K562 (cell line): Measurements from ENCODE around the gene NXT1. TPM values are rescaled to one million over a fixed set of nuclear protein-coding genes. Genes with fewer than 3 reads are reported as not detected.

ENCODE experiments used
- CXXC5 ChIP-seq: fragments of 250-450 bp; sonication (Bioruptor Pico); IDR thresholded peaks from 2 replicates; pipeline ENCODE4 v1.8.0; 2022; ENCODE audit warnings: inconsistent platforms, mild to moderate bottlenecking, moderate library complexity
- ESRRA ChIP-seq: fragments of 450-650 bp; IDR thresholded peaks from 2 replicates; pipeline ENCODE4 v1.6.1; 2014; ENCODE audit warnings: low read depth, mild to moderate bottlenecking, moderate library complexity, borderline replicate concordance
- ETV5 ChIP-seq: sonication (generic); formaldehyde crosslinking; IDR thresholded peaks from 2 replicates; pipeline ENCODE4 v1.4.0; 2020; ENCODE audit warnings: low read depth, mild to moderate bottlenecking, missing genetic modification reagents
- EWSR1 ChIP-seq: fragments of 450-650 bp; IDR thresholded peaks from 2 replicates; pipeline ENCODE4 v1.6.1; 2018; ENCODE audit warnings: borderline replicate concordance, mild to moderate bottlenecking, low read depth, moderate library complexity; ENCODE audit not compliant: partially characterized antibody
- GTF2A2 ChIP-seq: IDR thresholded peaks from 2 replicates; pipeline ENCODE4 v1.6.1; 2016; ENCODE audit warnings: mild to moderate bottlenecking, missing genetic modification characterization, missing compliant biosample characterization
- GTF2E2 ChIP-seq: fragments of 200-800 bp; sonication (Bioruptor generic); IDR thresholded peaks from 2 replicates; pipeline ENCODE4 v1.6.1; 2016; ENCODE audit warnings: missing genetic modification characterization, missing compliant biosample characterization
- NCOA1 ChIP-seq: fragments of 450-650 bp; IDR thresholded peaks from 2 replicates; pipeline ENCODE4 v1.6.1; 2016; ENCODE audit warnings: low read depth
- NR2F6 ChIP-seq: fragments of 450-650 bp; formaldehyde crosslinking; IDR thresholded peaks from 2 replicates; pipeline ENCODE4 v1.4.0; 2020; ENCODE audit warnings: mild to moderate bottlenecking
- PHF20 ChIP-seq: fragments of 450-650 bp; IDR thresholded peaks from 2 replicates; pipeline ENCODE4 v1.6.1; 2018; ENCODE audit not compliant: partially characterized antibody
- RAD51 ChIP-seq: fragments of 450-650 bp; IDR thresholded peaks from 2 replicates; pipeline ENCODE4 v1.7.1; 2016; ENCODE audit warnings: low read depth, mild to moderate bottlenecking, borderline replicate concordance
- TBP ChIP-seq: optimal IDR thresholded peaks from 2 replicates; pipeline ENCODE3; 2011; ENCODE audit warnings: low read depth, low read length, improper control_type of control experiment
- XRCC5 ChIP-seq: fragments of 200-400 bp; formaldehyde crosslinking; IDR thresholded peaks from 2 replicates; pipeline ENCODE4 v1.6.1; 2017; ENCODE audit warnings: low read depth, mild to moderate bottlenecking, low read length
- ZNF347 ChIP-seq: fragments of 450-650 bp; formaldehyde crosslinking; IDR thresholded peaks from 2 replicates; pipeline ENCODE4 v1.4.0; 2020; ENCODE audit warnings: low read depth, mild to moderate bottlenecking, moderate library complexity
- polyA plus RNA-seq, 8 experiments: library from polyadenylated mRNA; depleted of rRNA in 4 of 8; stranded (reverse) in 5 of 8; unstranded in 3 of 8; fragments of >200 nt; fragmentation: Nextera tagmentation in 2 of 8; fragmentation: Illumina TruSeq in 1 of 8; extraction: Ambion mirVana in 2 of 8; extraction: Trizol in 1 of 8; gene quantifications; 2 replicates each; pipeline versions ENCODE4 v1.2.1 to v1.2.3, GENCODE V29; 2011 to 2014; ENCODE audit warnings: inconsistent platforms in 1 of 8, missing spikeins in 1 of 8
- total RNA-seq, 7 experiments: library from RNA; depleted of rRNA in 6 of 7; stranded (reverse); fragments of >200 nt in 6 of 7; fragmentation: Illumina TruSeq in 2 of 7; extraction: Trizol in 2 of 7; gene quantifications; 2 replicates each; pipeline versions ENCODE4 v1.2.1 to v1.2.3, GENCODE V29; 2011 to 2021; ENCODE audit warnings: low replicate concordance in 1 of 7
- TF ChIP-seq, protein P1 (sequence below): fragments of 200-800 bp; sonication (Bioruptor generic); IDR thresholded peaks from 2 replicates; pipeline ENCODE4 v1.6.1; 2016; ENCODE audit warnings: missing genetic modification characterization, missing compliant biosample characterization
- TF ChIP-seq, protein P2 (sequence below): sonication (generic); formaldehyde crosslinking; IDR thresholded peaks from 2 replicates; pipeline ENCODE4 v1.8.1; 2023; ENCODE audit warnings: mild to moderate bottlenecking, missing genetic modification reagents
- TF ChIP-seq, protein P3 (sequence below): IDR thresholded peaks from 2 replicates; pipeline ENCODE4 v1.6.1; 2011; ENCODE audit warnings: borderline replicate concordance, low read depth, mild to moderate bottlenecking, moderate library complexity, low read length; ENCODE audit not compliant: insufficient read depth, poor library complexity, severe bottlenecking

Gene NXT1
- total and polyA plus RNA-seq, 9 of the 15 experiments (the other 6 are each of a cell fraction or from before 2014, with no cell fraction given): 7.7 to 50.9 (median 35.6) TPM

DNA sequence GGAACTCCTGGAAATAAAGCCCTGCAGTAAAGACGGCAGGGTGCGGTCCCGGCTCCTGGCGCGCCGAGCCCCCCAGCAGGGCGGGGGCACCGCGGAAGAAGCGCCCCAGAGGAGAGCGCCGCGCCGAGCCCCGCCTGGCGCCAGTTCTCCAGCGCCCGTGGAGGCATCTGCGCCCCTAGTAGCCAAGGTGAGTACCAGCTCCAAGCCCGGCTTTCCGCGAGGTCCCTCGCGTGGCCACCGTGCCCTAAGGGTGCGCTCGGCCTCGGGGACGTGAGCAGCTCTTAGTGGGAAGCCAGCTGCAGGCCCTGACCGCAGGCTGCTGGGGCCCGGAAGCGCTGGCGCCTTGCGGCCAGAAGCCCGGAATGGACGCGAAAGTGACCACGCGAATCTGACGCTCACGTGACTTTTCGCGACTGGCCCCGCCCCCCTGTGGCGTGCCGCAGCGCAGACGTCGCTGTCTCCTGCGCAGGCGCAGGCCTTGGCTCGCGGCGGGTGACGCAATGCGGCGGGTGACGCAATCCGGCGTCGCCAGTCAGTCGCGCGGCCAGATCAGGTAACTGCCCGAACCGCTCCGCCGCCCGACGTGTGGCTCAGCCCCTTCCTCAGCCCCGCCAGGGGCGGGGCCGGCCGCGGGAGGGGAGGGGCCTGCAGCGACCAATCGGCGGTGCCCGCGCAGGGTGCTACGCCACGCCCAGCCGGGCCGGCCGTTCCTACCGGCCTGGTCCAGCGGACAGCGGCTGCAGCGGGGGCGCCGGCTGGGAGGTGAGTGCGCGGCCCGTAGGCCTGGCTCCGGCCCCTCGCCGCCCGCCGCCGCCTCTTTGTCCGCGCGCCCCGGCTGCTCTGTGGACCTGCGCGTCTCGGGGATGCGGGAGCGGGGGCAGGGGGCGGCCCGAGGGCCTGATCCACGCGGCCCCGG is 11.1 kb downstream of the NXT1 start, which contains the start of gene GZF1 (continued):
- TF ChIP-seq, protein P1, sequence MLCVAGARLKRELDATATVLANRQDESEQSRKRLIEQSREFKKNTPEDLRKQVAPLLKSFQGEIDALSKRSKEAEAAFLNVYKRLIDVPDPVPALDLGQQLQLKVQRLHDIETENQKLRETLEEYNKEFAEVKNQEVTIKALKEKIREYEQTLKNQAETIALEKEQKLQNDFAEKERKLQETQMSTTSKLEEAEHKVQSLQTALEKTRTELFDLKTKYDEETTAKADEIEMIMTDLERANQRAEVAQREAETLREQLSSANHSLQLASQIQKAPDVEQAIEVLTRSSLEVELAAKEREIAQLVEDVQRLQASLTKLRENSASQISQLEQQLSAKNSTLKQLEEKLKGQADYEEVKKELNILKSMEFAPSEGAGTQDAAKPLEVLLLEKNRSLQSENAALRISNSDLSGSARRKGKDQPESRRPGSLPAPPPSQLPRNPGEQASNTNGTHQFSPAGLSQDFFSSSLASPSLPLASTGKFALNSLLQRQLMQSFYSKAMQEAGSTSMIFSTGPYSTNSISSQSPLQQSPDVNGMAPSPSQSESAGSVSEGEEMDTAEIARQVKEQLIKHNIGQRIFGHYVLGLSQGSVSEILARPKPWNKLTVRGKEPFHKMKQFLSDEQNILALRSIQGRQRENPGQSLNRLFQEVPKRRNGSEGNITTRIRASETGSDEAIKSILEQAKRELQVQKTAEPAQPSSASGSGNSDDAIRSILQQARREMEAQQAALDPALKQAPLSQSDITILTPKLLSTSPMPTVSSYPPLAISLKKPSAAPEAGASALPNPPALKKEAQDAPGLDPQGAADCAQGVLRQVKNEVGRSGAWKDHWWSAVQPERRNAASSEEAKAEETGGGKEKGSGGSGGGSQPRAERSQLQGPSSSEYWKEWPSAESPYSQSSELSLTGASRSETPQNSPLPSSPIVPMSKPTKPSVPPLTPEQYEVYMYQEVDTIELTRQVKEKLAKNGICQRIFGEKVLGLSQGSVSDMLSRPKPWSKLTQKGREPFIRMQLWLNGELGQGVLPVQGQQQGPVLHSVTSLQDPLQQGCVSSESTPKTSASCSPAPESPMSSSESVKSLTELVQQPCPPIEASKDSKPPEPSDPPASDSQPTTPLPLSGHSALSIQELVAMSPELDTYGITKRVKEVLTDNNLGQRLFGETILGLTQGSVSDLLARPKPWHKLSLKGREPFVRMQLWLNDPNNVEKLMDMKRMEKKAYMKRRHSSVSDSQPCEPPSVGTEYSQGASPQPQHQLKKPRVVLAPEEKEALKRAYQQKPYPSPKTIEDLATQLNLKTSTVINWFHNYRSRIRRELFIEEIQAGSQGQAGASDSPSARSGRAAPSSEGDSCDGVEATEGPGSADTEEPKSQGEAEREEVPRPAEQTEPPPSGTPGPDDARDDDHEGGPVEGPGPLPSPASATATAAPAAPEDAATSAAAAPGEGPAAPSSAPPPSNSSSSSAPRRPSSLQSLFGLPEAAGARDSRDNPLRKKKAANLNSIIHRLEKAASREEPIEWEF: no peak
- peak; percentile 93; the same call in 1 of the 2 replicates for TF ChIP-seq ESRRA
- TF ChIP-seq NR2F6 (CRISPR knock-in tag): no peak
- TF ChIP-seq, protein P2, sequence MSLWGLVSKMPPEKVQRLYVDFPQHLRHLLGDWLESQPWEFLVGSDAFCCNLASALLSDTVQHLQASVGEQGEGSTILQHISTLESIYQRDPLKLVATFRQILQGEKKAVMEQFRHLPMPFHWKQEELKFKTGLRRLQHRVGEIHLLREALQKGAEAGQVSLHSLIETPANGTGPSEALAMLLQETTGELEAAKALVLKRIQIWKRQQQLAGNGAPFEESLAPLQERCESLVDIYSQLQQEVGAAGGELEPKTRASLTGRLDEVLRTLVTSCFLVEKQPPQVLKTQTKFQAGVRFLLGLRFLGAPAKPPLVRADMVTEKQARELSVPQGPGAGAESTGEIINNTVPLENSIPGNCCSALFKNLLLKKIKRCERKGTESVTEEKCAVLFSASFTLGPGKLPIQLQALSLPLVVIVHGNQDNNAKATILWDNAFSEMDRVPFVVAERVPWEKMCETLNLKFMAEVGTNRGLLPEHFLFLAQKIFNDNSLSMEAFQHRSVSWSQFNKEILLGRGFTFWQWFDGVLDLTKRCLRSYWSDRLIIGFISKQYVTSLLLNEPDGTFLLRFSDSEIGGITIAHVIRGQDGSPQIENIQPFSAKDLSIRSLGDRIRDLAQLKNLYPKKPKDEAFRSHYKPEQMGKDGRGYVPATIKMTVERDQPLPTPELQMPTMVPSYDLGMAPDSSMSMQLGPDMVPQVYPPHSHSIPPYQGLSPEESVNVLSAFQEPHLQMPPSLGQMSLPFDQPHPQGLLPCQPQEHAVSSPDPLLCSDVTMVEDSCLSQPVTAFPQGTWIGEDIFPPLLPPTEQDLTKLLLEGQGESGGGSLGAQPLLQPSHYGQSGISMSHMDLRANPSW (CRISPR knock-in tag): no peak
- no peak for TF ChIP-seq NCOA1
- no peak for TF ChIP-seq GTF2A2 (tag)
- TF ChIP-seq ETV5 (CRISPR knock-in tag): peak; percentile 96
- TF ChIP-seq RAD51: peak; percentile 94
- TF ChIP-seq, protein P3, sequence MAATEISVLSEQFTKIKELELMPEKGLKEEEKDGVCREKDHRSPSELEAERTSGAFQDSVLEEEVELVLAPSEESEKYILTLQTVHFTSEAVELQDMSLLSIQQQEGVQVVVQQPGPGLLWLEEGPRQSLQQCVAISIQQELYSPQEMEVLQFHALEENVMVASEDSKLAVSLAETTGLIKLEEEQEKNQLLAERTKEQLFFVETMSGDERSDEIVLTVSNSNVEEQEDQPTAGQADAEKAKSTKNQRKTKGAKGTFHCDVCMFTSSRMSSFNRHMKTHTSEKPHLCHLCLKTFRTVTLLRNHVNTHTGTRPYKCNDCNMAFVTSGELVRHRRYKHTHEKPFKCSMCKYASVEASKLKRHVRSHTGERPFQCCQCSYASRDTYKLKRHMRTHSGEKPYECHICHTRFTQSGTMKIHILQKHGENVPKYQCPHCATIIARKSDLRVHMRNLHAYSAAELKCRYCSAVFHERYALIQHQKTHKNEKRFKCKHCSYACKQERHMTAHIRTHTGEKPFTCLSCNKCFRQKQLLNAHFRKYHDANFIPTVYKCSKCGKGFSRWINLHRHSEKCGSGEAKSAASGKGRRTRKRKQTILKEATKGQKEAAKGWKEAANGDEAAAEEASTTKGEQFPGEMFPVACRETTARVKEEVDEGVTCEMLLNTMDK: peak; percentile 48
- TF ChIP-seq ZNF347: no peak
- peak; percentile 62 for TF ChIP-seq TBP
- no peak for TF ChIP-seq EWSR1
- TF ChIP-seq PHF20: peak; percentile 68
- TF ChIP-seq GTF2E2 (tag): 0 out of 2 replicates have a peak, but pooled peaks have one; percentile 66
- TF ChIP-seq XRCC5: no peak
- TF ChIP-seq CXXC5: peak; percentile 97
